ACC112 (cell line): ENCODE data around the gene SGCD.

Experiments
- H2AFZ ChIP-seq: fragments of 200-600 bp; sonication (generic); one replicate; pipeline ENCODE4 v1.6.0; 2017; ENCODE audit warnings: antibody characterized with exemption, low read length; ENCODE audit not compliant: unreplicated experiment
- H3K27ac ChIP-seq: fragments of 200-600 bp; sonication (generic); 2 replicates; pipeline ENCODE4 v1.5.1; 2014; ENCODE audit warnings: low read depth, mild to moderate bottlenecking, antibody characterized with exemption, low read length, moderate library complexity
- H3K27me3 ChIP-seq: fragments of 200-600 bp; sonication (generic); 2 replicates; pipeline ENCODE4 v1.6.1; 2014; ENCODE audit warnings: mild to moderate bottlenecking, antibody characterized with exemption, low read length, moderate library complexity, mixed read lengths; ENCODE audit not compliant: insufficient read depth
- H3K36me3 ChIP-seq: fragments of 200-600 bp; sonication (generic); 2 replicates; pipeline ENCODE4 v1.6.1; 2016; ENCODE audit warnings: mild to moderate bottlenecking, antibody characterized with exemption, low read length, moderate library complexity, mixed read lengths; ENCODE audit not compliant: insufficient read depth
- H3K4me1 ChIP-seq: fragments of 200-600 bp; sonication (generic); one replicate; pipeline ENCODE4 v1.6.1; 2016; ENCODE audit warnings: low read length, mixed read lengths; ENCODE audit not compliant: insufficient read depth, unreplicated experiment, control insufficient read depth
- H3K4me3 ChIP-seq: fragments of 200-600 bp; sonication (generic); 2 replicates; pipeline ENCODE4 v1.5.1; 2014; ENCODE audit warnings: mild to moderate bottlenecking, low read depth, low read length
- H3K79me2 ChIP-seq: fragments of 200-600 bp; sonication (generic); one replicate; pipeline ENCODE4 v1.6.0; 2016; ENCODE audit warnings: low read length; ENCODE audit not compliant: control insufficient read depth, unreplicated experiment, insufficient read depth

The SGCD gene

GRCh38 chr5:156326718-156327259, at the start of gene SGCD:
TSS of gene SGCD (plus strand) at chr5:156327164.
- peak within 1 kb of the TSS; percentile 98 for H2AFZ ChIP-seq
- H3K27me3 ChIP-seq, result no peaks in the 10 kb centered on the region; the same call in 1 of the 2 replicates
- no peaks in the 10 kb centered on the region for H3K36me3 ChIP-seq
- peaks cover 6% of the 10 kb centered on the region for H3K4me1 ChIP-seq
- no peaks in the 10 kb centered on the region for H3K79me2 ChIP-seq
- peak within 1 kb of the TSS; percentile 85 for H3K4me3 ChIP-seq
- H3K27ac ChIP-seq, result no peak within 1 kb of the TSS

DNA sequence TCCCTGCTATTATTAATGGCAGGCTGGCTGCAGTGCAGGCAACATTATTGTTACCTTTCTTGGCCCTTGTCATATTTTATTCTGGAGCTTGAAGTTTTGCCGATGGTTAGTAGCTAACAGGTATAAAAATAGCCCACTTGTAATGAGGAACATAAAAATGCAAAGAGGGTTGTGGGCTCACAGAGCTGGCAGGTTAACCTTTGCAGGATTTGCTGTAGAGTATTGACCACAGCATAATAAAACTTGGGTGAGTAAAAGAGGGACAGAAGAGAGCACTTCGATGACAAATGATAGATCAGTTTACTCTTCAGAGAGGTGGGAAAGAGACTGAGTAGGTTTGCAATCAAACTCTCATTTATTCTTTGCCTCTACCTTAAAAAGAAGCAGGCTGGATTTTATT, 49.7 kb upstream of the SGCD start:
- Histone ChIP-seq H3K27ac (no peak overlapping the region), H3K4me1 (no peaks in the 10 kb centered on the region), H3K36me3 (no peaks in the 10 kb centered on the region), H3K4me3 (no peak overlapping the region), H3K27me3 (no peaks in the 10 kb centered on the region), H2AFZ (no peak overlapping the region), H3K79me2 (no peaks in the 10 kb centered on the region)

- Histone ChIP-seq H3K4me3 (no peak overlapping the region), H3K27ac (no peak overlapping the region), H3K27me3 (no peaks in the 10 kb centered on the region), H3K4me1 (no peaks in the 10 kb centered on the region), H2AFZ (no peak overlapping the region), H3K79me2 (no peaks in the 10 kb centered on the region), H3K36me3 (no peaks in the 10 kb centered on the region)
Observed at GRCh38 chr5:156295431-156295830, 31.5 kb upstream of the SGCD start.

GRCh38 chr5:156310115-156310514, 16.8 kb upstream of the SGCD start:
- Histone ChIP-seq H3K27me3 (no peaks in the 10 kb centered on the region), H3K36me3 (no peaks in the 10 kb centered on the region), H3K79me2 (no peaks in the 10 kb centered on the region), H3K4me1 (no peaks in the 10 kb centered on the region), H2AFZ (no peak overlapping the region), H3K4me3 (no peak overlapping the region), H3K27ac (no peak overlapping the region)

DNA sequence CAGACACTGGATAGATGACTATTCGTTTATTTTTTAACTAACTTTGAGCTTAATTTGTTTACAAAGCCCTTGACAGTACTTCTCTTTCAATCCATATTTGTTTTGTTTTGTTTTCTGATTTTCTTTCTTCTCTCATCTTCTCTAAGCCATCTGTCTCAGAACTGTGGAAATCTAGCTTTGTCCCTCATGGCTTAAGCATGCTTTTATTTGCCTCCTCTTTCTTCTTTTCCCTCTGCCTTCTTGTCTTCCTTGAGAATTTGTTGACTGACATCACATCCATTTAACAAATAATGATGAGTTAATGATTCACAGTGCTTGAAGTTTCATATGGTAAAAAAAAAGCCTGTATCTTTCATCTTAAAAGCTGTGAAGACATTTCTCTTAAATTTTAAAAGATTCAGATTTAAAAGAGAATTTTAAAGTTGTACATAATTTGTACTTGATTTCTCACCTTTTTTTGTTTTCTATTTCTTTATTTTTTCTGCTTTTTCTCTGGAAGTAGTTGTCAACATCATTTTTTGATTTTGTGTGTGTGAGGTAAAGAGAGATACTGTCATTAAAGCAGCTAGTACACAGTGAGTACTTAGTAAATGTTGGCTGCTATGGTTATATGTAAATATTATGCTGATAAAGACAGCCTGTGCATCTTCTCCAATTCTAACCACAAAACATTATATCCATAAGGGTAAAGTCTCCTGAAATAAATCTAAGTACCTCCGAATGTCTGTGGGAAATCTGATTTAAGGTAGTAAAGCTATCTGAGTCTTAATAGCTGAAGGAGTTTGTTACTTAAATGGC, 13.9 kb upstream of the SGCD start:
- no peak overlapping the region for H3K4me3 ChIP-seq
- H2AFZ ChIP-seq, result no peak overlapping the region
- H3K27me3 ChIP-seq, result no peaks in the 10 kb centered on the region
- no peaks in the 10 kb centered on the region for H3K36me3 ChIP-seq
- no peak overlapping the region for H3K27ac ChIP-seq
- H3K4me1 ChIP-seq, result no peaks in the 10 kb centered on the region
- no peaks in the 10 kb centered on the region for H3K79me2 ChIP-seq

DNA sequence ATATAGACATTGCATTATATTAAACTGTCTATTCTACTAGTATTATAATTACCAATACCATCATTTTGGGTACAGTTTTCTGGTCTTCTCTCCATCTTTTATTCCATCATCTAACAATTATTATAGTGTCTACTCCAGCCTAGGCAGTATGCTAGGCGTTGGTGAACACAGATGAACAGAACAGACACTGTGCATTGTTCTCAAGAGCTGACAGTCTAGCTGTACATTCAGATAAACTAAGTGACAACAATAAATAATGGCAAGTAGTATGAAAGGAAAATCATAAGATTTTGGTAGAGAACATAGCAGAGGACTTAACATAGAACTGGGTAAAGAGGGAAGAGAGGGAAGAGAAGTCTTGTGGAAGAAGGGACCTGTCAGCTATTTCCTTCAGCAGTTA, 12.5 kb upstream of the SGCD start:
- H2AFZ ChIP-seq, result no peak overlapping the region
- H3K4me3 ChIP-seq, result no peak overlapping the region
- H3K36me3 ChIP-seq, result no peaks in the 10 kb centered on the region
- no peaks in the 10 kb centered on the region for H3K4me1 ChIP-seq
- no peaks in the 10 kb centered on the region for H3K27me3 ChIP-seq
- H3K79me2 ChIP-seq, result no peaks in the 10 kb centered on the region
- H3K27ac ChIP-seq, result no peak overlapping the region

DNA sequence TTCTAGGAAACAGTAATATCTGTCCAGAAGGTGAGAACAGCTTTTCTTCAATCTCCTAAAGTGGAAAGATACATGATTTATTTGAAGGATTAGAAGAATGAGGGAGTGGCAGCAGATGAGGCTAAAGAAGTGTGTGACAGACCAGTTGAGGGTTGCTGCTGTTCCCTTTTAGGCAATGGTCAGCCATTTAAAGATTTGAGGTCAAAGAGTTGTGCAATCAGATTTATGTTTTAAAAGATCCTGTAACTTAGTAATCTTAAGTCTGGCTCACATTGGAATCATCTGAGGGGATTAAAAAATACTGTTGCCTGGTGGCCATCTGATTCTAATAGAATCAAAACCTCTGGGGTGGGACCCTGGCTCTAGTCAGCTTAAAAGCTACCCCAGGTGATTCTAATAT, 4.3 kb upstream of the SGCD start:
- Histone ChIP-seq H3K27me3 (no peaks in the 10 kb centered on the region), H3K36me3 (no peaks in the 10 kb centered on the region), H3K27ac (no peak overlapping the region), H3K79me2 (no peaks in the 10 kb centered on the region), H3K4me3 (no peak overlapping the region), H2AFZ (no peak overlapping the region), H3K4me1 (peaks cover 6% of the 10 kb centered on the region)

GRCh38 chr5:156327296-156327695, 332 bp downstream of the SGCD start:
- H2AFZ ChIP-seq, result peak overlapping the region; percentile 98
- H3K4me3 ChIP-seq, result peak overlapping the region; percentile 85
- H3K4me1 ChIP-seq, result peaks cover 6% of the 10 kb centered on the region
- no peak overlapping the region for H3K27ac ChIP-seq
- no peaks in the 10 kb centered on the region for H3K36me3 ChIP-seq
- no peaks in the 10 kb centered on the region for H3K79me2 ChIP-seq
- H3K27me3 ChIP-seq, result no peaks in the 10 kb centered on the region; the same call in 1 of the 2 replicates

GRCh38 chr5:156328161-156328560, 1.2 kb downstream of the SGCD start:
- H3K27me3 ChIP-seq, result no peaks in the 10 kb centered on the region; the same call in 1 of the 2 replicates
- no peaks in the 10 kb centered on the region for H3K79me2 ChIP-seq
- no peak overlapping the region for H3K27ac ChIP-seq
- H3K4me3 ChIP-seq, result no peak overlapping the region
- peaks cover 6% of the 10 kb centered on the region for H3K4me1 ChIP-seq
- no peak overlapping the region for H2AFZ ChIP-seq
- no peaks in the 10 kb centered on the region for H3K36me3 ChIP-seq

DNA sequence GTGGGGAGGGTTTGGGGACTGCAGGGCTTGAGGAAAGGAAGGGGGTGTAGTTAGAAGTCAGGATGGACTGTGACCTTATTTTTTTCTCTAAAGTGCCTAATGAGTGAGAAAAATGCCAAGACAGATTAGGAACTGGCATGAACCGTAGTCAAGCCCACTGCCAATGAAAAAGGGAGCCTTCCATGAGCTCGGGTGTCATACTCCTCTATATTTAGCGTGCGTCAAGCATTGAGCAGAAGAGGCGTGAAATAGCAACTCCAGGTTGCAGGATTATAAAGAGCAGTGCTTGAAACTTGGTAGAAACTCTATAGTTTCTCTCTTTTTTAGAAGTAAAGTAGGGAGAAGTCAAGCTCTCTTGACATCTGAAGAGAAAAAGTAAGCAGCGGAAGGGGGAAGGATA, 1.8 kb downstream of the SGCD start:
- H3K4me1 ChIP-seq, result peaks cover 6% of the 10 kb centered on the region
- no peak overlapping the region for H2AFZ ChIP-seq
- H3K4me3 ChIP-seq, result no peak overlapping the region
- H3K27me3 ChIP-seq, result no peaks in the 10 kb centered on the region; the same call in 1 of the 2 replicates
- H3K36me3 ChIP-seq, result no peaks in the 10 kb centered on the region
- no peaks in the 10 kb centered on the region for H3K79me2 ChIP-seq
- H3K27ac ChIP-seq, result no peak overlapping the region

DNA sequence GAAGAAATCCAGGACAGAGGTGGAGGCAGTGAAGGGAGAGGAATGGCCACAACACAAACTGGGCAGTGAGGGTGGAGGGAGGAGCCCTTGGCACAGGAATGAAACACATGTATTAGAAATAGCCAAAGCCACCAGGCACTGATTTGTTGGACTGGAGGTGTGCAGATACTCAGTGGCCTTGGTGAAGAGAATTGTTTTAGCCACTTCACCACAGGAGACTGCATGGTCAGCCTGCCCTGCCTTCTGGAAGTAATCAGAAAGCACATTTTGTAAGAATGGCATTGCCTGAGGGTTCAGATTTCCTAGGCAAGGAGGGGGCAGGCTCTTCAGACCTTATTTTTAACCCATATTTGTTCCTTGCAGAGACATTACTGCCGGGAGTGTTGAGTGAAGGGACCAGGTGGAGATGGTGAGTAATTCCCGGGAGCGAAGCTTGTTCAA, 2.2 kb downstream of the SGCD start:
- Histone ChIP-seq H3K79me2 (no peaks in the 10 kb centered on the region), H3K4me3 (no peak overlapping the region), H3K4me1 (peaks cover 6% of the 10 kb centered on the region), H3K27ac (no peak overlapping the region), H2AFZ (no peak overlapping the region), H3K27me3 (no peaks in the 10 kb centered on the region; the same call in 1 of the 2 replicates), H3K36me3 (no peaks in the 10 kb centered on the region)
